HFF-Myc (cell line): Measurements from ENCODE around the gene FAM3D.

Experiments
- DNase-seq: peaks from one replicate; pipeline ENCODE4 v3.0.0-alpha.2; 2011; ENCODE audit warnings: low read depth; ENCODE audit errors: extremely low read depth
- H3K4me3 ChIP-seq: replicated peaks from 2 replicates; pipeline ENCODE4 v1.5.1; 2011; ENCODE audit warnings: low read depth, mild to moderate bottlenecking, control low read depth, low read length
- CTCF ChIP-seq: IDR thresholded peaks from 2 replicates; pipeline ENCODE4 v1.5.1; 2012; ENCODE audit warnings: mild to moderate bottlenecking, low read depth, low read length, control low read depth; ENCODE audit errors: missing control alignments

FAM3D gene

GRCh38 chr3:58621086-58621830 is 45.3 kb downstream of the FAM3D start:
- DNase-seq, result no peak
- no peak overlapping the region for H3K4me3 ChIP-seq
- TF ChIP-seq CTCF, result no peak

DNA sequence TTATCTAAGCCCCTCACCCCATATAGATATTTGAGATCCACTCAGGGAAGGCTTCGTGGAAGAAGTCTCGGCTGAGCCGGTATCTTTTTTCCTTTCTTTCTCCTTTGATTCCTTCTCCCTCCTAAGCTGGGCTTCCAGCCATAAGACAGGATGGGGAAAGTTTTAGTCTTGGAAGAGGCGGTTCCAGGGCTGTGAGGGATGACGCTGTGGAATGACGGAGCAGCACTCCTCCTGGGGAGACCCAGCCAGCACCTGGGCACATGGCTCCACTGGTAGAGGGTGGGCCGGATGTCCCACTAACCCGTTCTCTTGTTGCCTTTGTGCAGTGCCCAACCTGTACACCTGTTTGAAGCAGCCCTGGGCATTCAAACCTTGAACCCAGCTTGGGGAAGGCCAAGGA is 46.2 kb downstream of the FAM3D start:
- no peak for TF ChIP-seq CTCF
- no peak for DNase-seq
- no peak overlapping the region for H3K4me3 ChIP-seq

DNA sequence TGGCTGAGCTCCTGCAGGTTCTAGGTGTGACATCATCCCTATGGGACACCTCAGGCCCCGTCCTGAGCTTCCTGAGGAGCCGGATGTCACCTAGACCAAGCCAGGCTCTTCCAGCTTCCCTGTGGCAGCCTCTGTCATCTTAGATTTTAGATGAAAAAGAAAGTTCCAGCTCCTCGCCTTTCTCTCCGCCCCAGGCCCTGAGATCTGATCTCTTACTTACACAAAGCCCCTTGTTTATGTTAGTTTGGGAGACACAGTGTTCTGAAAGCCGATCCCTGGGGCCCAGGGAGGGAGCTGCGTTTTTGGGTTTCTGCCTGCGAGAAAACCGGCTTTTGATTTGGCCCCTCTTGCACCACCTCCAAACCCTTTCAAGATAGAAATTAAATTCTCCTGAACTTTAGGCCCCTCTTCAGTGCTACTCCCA is 49.2 kb downstream of the FAM3D start:
- no peak overlapping the region for H3K4me3 ChIP-seq
- DNase-seq, result no peak
- no peak for TF ChIP-seq CTCF

DNA sequence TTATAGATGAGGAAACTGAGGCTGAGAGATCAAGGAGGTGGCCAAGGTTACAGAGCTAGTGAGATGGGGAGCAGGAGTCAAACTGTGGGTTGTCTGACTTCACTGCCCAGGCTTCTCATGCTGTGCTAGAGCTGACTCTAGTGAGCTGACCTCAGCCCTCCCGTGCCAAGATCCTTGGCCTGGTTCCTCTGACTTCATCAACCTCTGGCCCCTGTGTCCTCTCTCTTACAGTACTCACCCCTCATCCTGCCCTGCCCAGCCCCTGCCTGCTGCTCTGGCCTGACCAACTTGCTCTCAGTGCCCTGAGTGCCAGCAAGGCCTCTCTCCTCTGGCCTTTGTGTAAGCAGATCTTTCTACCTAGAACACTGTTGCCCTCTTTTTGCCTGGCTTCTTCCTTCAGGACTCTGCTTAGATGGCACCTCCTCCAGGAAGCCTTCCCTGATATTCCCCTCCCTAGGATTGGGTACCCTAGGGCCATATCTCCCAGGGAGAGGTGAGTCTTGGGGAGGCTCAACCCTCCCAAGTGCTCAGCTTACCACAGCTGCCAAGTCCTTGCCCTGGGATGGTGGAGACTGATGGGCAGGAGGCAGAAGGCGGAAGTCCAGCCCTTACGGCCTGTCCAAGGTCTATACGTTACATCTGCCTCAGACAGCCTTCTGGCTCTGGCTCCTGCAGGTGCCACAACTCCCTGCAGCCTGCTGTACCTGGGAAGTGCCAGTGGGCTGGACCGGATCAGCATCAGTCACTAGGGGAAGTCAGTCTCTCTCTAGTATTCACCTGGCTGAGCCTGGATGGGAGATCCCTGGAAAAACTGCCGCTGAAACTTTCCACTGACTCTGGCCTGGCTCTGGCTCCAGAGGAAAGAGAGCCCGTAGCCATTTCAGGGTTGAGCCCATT is 53.1 kb downstream of the FAM3D start:
- DNase-seq, result no peak
- no peak overlapping the region for H3K4me3 ChIP-seq
- TF ChIP-seq CTCF, result no peak

- no peak for TF ChIP-seq CTCF
- H3K4me3 ChIP-seq, result no peak overlapping the region
- DNase-seq, result no peak
Observed at GRCh38 chr3:58612830-58613229, 53.7 kb downstream of the FAM3D start.

GRCh38 chr3:58609990-58610389 is 56.6 kb downstream of the FAM3D start:
- no peak for DNase-seq
- TF ChIP-seq CTCF, result no peak
- H3K4me3 ChIP-seq, result no peak overlapping the region
